MM.1S (cell line): ENCODE results near the gene WDR31.

Source experiments
- DNase-seq: peaks from one replicate; pipeline ENCODE4 v3.0.0-alpha.2; 2015
- H2AFZ ChIP-seq: fragments of 300-600 bp; sonication (generic); 2 replicates; pipeline ENCODE4 v1.6.0; 2016; ENCODE audit warnings: antibody characterized with exemption, low read length
- H3F3A ChIP-seq: fragments of 300-600 bp; sonication (generic); 2 replicates; pipeline ENCODE4 v1.6.1; 2016; ENCODE audit warnings: mild to moderate bottlenecking, antibody characterized with exemption, low read length, moderate library complexity, mixed read lengths; ENCODE audit not compliant: insufficient read depth
- H3K27ac ChIP-seq: fragments of 300-600 bp; sonication (generic); 2 replicates; pipeline ENCODE4 v1.5.1; 2016; ENCODE audit warnings: mild to moderate bottlenecking, low read length
- H3K27me3 ChIP-seq: fragments of 300-600 bp; sonication (generic); replicated peaks from 2 replicates; pipeline ENCODE4 v1.6.0; 2016; ENCODE audit warnings: low read length; ENCODE audit not compliant: insufficient read depth
- H3K36me3 ChIP-seq: fragments of 300-600 bp; sonication (generic); replicated peaks from 2 replicates; pipeline ENCODE4 v1.6.1; 2016; ENCODE audit warnings: mild to moderate bottlenecking, low read length, mixed read lengths; ENCODE audit not compliant: insufficient read depth
- H3K4me1 ChIP-seq: fragments of 300-600 bp; sonication (generic); 2 replicates; pipeline ENCODE4 v1.6.1; 2016; ENCODE audit warnings: low read length, mixed read lengths
- H3K4me2 ChIP-seq: fragments of 300-600 bp; sonication (generic); 2 replicates; pipeline ENCODE4 v1.6.0; 2016; ENCODE audit warnings: low read depth, low read length
- H3K4me3 ChIP-seq: fragments of 300-600 bp; sonication (generic); 2 replicates; pipeline ENCODE4 v1.5.1; 2016; ENCODE audit warnings: low read length, mixed read lengths
- H3K79me2 ChIP-seq: fragments of 300-600 bp; sonication (generic); 2 replicates; pipeline ENCODE4 v1.6.1; 2016; ENCODE audit warnings: mixed run types, low read length, mixed read lengths
- H3K9ac ChIP-seq: fragments of 300-600 bp; sonication (generic); 2 replicates; pipeline ENCODE4 v1.6.1; 2016; ENCODE audit warnings: low read length, mixed read lengths
- H3K9me2 ChIP-seq: fragments of 300-600 bp; sonication (generic); replicated peaks from 2 replicates; pipeline ENCODE4 v1.6.1; 2016; ENCODE audit warnings: mild to moderate bottlenecking, low read length, mixed read lengths; ENCODE audit not compliant: insufficient read depth
- H3K9me3 ChIP-seq: fragments of 300-600 bp; sonication (generic); replicated peaks from 2 replicates; pipeline ENCODE4 v1.6.1; 2016; ENCODE audit warnings: mild to moderate bottlenecking, low read length, mixed read lengths; ENCODE audit not compliant: insufficient read depth
- H4K20me1 ChIP-seq: fragments of 300-600 bp; sonication (generic); 2 replicates; pipeline ENCODE4 v1.6.1; 2016; ENCODE audit warnings: mild to moderate bottlenecking, low read length, moderate library complexity, mixed read lengths; ENCODE audit not compliant: insufficient read depth
- CTCF ChIP-seq: fragments of 300-600 bp; sonication (generic); IDR thresholded peaks from 2 replicates; pipeline ENCODE4 v1.5.1; 2016; ENCODE audit warnings: antibody characterized with exemption, low read length, mixed read lengths
- EZH2 ChIP-seq: fragments of 300-600 bp; sonication (generic); optimal IDR thresholded peaks from 2 replicates; pipeline ENCODE3; 2017; ENCODE audit warnings: low read depth, mild to moderate bottlenecking, antibody characterized with exemption, low read length, mixed read lengths
- EZH2phosphoT487 ChIP-seq: fragments of 300-600 bp; sonication (generic); IDR thresholded peaks from 2 replicates; pipeline ENCODE4 v1.6.1; 2018; ENCODE audit warnings: antibody characterized with exemption, low read length

WDR31 gene

GRCh38 chr9:113331780-113332179 is 8.3 kb downstream of the WDR31 start:
- Histone ChIP-seq H3K36me3 (no peaks in the 10 kb centered on the region), H3K9ac (no peak overlapping the region), H3F3A (peaks cover 9% of the 10 kb centered on the region), H3K4me2 (peak overlapping the region; percentile 20; the same call in 1 of the 2 replicates), H2AFZ (no peak overlapping the region), H3K79me2 (no peaks in the 10 kb centered on the region), H3K27me3 (no peaks in the 10 kb centered on the region), H3K4me3 (no peak overlapping the region), H3K9me3 (no peaks in the 10 kb centered on the region), H4K20me1 (no peaks in the 10 kb centered on the region), H3K9me2 (no peaks in the 10 kb centered on the region), H3K27ac (peak overlapping the region; percentile 11; the same call in 1 of the 2 replicates), H3K4me1 (peaks cover 19% of the 10 kb centered on the region)
- TF ChIP-seq CTCF = peak; percentile 25
- TF ChIP-seq EZH2 = no peak
- TF ChIP-seq EZH2phosphoT487 = no peak
- peak; percentile 64 for DNase-seq

- no peak overlapping the region for H3K27ac ChIP-seq
- TF ChIP-seq CTCF = no peak
- no peak for TF ChIP-seq EZH2
- no peak overlapping the region for H3K4me2 ChIP-seq
- no peaks in the 10 kb centered on the region for H3K36me3 ChIP-seq
- peaks cover 9% of the 10 kb centered on the region for H3F3A ChIP-seq
- H3K9me2 ChIP-seq = no peaks in the 10 kb centered on the region
- H3K9ac ChIP-seq = no peak overlapping the region
- no peaks in the 10 kb centered on the region for H3K27me3 ChIP-seq
- peaks cover 19% of the 10 kb centered on the region for H3K4me1 ChIP-seq
- no peaks in the 10 kb centered on the region for H4K20me1 ChIP-seq
- no peak overlapping the region for H2AFZ ChIP-seq
- H3K79me2 ChIP-seq = no peaks in the 10 kb centered on the region
- H3K9me3 ChIP-seq = no peaks in the 10 kb centered on the region
- no peak overlapping the region for H3K4me3 ChIP-seq
- DNase-seq = no peak
Observed at GRCh38 chr9:113328045-113328782, 11.9 kb downstream of the WDR31 start.

- H4K20me1 ChIP-seq = no peaks in the 10 kb centered on the region
- no peak overlapping the region for H3K27ac ChIP-seq
- H3K27me3 ChIP-seq = no peaks in the 10 kb centered on the region
- no peaks in the 10 kb centered on the region for H3K9me3 ChIP-seq
- DNase-seq = no peak
- no peaks in the 10 kb centered on the region for H3F3A ChIP-seq
- no peak for TF ChIP-seq EZH2
- no peak for TF ChIP-seq CTCF
- no peak for TF ChIP-seq EZH2phosphoT487
- no peak overlapping the region for H3K9ac ChIP-seq
- H3K4me2 ChIP-seq = no peak overlapping the region
- no peaks in the 10 kb centered on the region for H3K36me3 ChIP-seq
- H3K9me2 ChIP-seq = no peaks in the 10 kb centered on the region
- no peak overlapping the region for H3K4me3 ChIP-seq
- no peak overlapping the region for H2AFZ ChIP-seq
- H3K4me1 ChIP-seq = peaks cover 8% of the 10 kb centered on the region
- no peaks in the 10 kb centered on the region for H3K79me2 ChIP-seq
Observed at GRCh38 chr9:113326230-113326629, 13.8 kb downstream of the WDR31 start.
